ENCODE measurements around the gene PTX3.

The PTX3 gene

DNA sequence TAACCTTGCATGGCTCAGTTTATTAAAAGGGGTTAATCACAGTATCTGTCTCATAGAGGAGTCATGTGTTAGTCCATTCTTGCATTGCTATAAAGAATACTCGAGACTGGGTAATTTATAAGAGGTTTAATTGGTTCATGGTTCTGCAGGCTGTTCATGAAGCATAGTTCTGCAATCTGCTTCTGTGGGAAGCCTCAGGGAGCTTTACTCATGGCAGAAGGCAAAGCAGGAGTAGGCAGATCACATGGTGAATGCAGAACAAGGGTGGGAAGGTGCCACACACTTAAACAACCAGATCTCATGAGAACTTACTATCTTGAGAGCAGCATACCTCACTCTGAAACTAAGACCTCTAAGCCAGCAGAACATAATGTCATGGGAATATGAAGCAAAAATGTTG lies 42.2 kb upstream of the PTX3 start:
- H3K4me3 ChIP-seq (replicated peaks in 1 of 2; ENCODE audit: low read depth in 2 of 2, low read length in 2 of 2): no peak overlapping the region
- no peak for DNase-seq (ENCODE audit: low read depth in 2 of 2)
- TF ChIP-seq, protein P1, sequence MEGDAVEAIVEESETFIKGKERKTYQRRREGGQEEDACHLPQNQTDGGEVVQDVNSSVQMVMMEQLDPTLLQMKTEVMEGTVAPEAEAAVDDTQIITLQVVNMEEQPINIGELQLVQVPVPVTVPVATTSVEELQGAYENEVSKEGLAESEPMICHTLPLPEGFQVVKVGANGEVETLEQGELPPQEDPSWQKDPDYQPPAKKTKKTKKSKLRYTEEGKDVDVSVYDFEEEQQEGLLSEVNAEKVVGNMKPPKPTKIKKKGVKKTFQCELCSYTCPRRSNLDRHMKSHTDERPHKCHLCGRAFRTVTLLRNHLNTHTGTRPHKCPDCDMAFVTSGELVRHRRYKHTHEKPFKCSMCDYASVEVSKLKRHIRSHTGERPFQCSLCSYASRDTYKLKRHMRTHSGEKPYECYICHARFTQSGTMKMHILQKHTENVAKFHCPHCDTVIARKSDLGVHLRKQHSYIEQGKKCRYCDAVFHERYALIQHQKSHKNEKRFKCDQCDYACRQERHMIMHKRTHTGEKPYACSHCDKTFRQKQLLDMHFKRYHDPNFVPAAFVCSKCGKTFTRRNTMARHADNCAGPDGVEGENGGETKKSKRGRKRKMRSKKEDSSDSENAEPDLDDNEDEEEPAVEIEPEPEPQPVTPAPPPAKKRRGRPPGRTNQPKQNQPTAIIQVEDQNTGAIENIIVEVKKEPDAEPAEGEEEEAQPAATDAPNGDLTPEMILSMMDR (IDR thresholded peaks at IDR 0.05; ENCODE audit: low read depth, low read length): no peak

DNA sequence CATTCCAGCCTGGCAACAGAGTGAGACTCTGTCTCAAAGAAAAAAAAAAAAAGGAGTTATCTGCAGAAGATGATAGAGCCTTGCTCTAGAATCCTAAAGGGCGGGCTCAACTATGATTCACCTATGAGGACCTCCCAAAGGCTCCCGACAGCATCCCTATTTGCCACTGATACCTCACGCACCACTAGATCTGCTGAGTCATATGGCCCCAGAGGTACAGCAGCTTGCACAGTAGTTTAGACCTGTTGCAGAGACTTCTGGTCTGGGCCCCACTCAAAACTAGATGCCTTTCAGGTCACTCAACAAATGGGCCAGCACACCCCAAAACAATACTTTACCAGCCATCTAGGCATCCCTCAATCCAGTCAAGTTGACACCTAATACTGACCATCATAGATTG lies 38.1 kb upstream of the PTX3 start:
- DNase-seq (ENCODE audit: low read depth in 2 of 2): no peak
- TF ChIP-seq, protein P1 (IDR thresholded peaks at IDR 0.05; ENCODE audit: low read depth, low read length): no peak
- no peak overlapping the region for H3K4me3 ChIP-seq (replicated peaks in 1 of 2; ENCODE audit: low read depth in 2 of 2, low read length in 2 of 2)

DNA sequence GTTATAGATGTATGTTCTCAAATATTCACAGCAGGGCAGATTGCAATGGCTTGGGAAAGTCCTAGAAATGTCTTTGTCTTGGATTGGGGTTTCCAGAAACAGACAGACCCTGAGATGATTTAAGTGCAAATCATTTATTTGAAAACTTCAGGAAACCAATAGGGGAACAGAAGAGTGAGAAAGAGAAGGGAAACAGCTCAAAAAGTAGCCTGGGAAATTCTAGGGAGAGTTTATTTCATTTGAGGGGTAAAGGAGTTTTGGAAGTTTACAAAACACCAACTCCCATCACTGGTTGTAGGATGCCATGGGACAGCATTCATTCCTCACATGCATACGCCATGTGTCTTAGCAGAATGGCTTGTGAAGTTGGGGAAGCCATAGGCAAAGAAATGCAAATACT lies 32.3 kb upstream of the PTX3 start:
- no peak overlapping the region for H3K4me3 ChIP-seq (replicated peaks in 1 of 2; ENCODE audit: low read depth in 2 of 2, low read length in 2 of 2)
- no peak for DNase-seq (ENCODE audit: low read depth in 2 of 2)
- TF ChIP-seq, protein P1 (IDR thresholded peaks at IDR 0.05; ENCODE audit: low read depth, low read length): no peak

DNA sequence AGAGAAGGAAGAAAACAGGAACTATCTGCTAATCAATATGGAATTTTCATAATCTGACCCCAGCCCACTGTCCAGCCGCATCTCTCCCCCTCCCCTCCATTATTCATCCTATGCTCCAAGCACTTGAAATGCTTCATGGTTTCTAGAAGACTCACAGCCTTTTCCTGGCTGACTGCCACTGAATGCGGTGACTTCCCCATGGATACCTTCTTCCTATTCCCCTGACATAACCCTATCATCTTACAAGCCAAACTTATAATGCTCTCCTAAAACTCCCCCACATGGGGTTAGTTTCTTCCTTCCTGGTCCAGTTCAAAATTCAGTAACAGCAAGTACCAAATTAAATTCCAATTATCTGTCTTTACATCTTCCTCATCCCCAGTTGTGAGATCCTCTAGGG lies 31.2 kb upstream of the PTX3 start:
- DNase-seq (ENCODE audit: low read depth in 2 of 2): peak; percentile 51 to 77
- TF ChIP-seq, protein P1 (IDR thresholded peaks at IDR 0.05; ENCODE audit: low read depth, low read length): no peak

DNA sequence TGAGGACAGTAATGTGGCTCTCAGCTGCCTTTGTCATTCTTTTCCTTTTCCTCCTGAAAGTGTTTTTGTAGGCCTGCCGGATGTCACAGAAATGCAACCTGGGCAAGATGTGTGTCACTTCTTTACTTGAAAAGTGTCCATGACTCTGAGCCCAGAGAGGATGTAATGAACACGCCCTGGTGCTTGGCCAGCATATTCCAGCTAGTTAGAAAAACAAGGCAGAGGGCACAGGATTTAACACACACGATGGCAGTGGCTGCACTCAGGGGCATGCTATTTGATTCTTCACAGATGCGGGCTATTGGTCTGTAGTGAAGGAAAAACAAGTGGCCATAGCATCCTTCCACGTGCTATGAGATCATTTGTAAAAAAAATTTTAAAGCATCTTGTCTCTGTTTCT lies 30.3 kb upstream of the PTX3 start:
- DNase-seq (ENCODE audit: low read depth in 2 of 2): no peak
- TF ChIP-seq, protein P1 (IDR thresholded peaks at IDR 0.05; ENCODE audit: low read depth, low read length): no peak

More for the DNA sequence above, 31.2 kb upstream of the PTX3 start:
- H3K4me3 ChIP-seq (replicated peaks in 1 of 2; ENCODE audit: low read depth in 2 of 2, low read length in 2 of 2): no peak overlapping the region

DNA sequence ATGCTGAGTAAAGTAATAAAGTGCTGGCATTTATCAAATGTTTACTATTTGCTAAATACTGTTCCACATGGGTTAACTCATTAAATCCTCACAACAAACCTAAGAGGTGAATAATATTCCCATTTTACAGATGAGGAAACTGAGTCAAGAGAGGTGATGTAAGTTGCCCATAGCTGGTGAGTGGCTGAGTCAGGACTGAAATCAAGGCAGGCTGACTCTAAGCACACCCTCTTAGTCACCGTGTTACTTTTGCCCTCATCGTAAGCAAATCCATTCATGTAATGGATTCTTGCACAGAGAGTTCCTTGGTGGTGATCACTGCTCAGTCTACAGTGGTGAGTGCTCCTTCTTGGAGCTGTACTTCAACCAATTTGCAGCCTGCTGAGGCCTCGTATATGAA lies 28.9 kb upstream of the PTX3 start:
- TF ChIP-seq, protein P1 (IDR thresholded peaks at IDR 0.05; ENCODE audit: low read depth, low read length): no peak
- H3K4me3 ChIP-seq (replicated peaks in 1 of 2; ENCODE audit: low read depth in 2 of 2, low read length in 2 of 2): no peak overlapping the region
- DNase-seq (ENCODE audit: low read depth in 2 of 2): peak in 1 of 2 donors; percentile 37

More for the DNA sequence above, 30.3 kb upstream of the PTX3 start:
- H3K4me3 ChIP-seq (replicated peaks in 1 of 2; ENCODE audit: low read depth in 2 of 2, low read length in 2 of 2): no peak overlapping the region

DNA sequence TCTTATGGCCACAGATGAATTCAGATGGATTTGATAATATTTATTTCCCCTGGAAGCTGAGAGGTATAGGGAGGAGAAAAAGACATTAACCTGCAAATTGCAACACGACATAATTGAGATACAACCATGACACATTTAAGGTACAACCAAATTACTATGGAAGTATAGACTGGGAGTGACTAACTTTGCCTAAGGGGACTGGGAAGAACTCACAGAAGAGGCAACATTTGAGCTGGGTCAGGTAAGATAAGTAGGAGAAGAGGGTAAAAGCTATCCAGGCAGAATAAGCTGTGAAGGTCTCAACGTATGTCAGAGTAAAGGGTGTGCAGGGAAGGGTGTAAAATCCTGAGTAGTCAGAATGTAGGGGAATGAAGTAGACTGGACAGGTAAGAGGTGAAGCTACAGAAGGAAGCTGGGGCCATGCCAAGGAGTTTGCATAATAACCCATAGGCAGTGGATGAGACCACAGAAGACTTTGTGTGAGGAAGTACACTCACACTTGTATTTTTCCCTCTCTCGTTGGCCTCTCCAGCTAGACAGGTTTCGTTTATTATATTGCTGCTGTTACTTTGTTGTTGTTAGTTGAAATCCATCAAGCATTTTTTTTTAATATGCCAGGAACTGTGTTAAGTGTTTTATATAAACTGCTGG lies 28.0 kb upstream of the PTX3 start:
- no peak for DNase-seq (ENCODE audit: low read depth in 2 of 2)
- TF ChIP-seq, protein P1 (IDR thresholded peaks at IDR 0.05; ENCODE audit: low read depth, low read length): no peak
- no peak overlapping the region for H3K4me3 ChIP-seq (replicated peaks in 1 of 2; ENCODE audit: low read depth in 2 of 2, low read length in 2 of 2)
